NCI-H748 (cell line): ENCODE measurements around the gene VEGFC.

ENCODE experiments used
- DNase-seq: peaks from one replicate; lab custom pipeline; 2025; ENCODE audit not compliant: unreplicated experiment; lab: John Stamatoyannopoulos, UW

Gene VEGFC

DNA sequence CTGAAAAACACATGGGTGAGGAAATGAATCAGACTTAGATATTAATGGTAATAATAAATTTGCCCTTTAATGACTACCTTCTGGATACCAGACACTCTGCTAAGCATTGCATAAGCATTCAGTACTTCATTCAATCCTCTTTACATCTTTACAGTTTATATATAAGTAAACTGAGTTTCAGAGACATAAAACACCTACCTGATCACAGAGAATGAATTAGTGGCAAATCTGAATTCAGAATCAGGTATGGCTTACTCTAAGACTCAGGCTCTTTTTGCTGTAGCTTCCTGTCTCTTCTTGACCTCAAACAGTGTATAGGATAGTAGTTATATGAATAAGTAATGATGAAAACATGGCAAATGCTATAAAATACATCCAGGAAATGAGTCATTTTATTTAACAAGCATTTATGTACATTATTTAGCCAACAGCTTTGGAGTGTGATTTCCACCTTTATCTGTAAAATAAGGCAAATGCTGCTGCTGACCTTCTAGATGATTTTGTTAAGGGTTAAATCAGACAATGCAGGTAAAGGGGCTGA, 83.9 kb downstream of the VEGFC start:
- DNase-seq: no peak

DNA sequence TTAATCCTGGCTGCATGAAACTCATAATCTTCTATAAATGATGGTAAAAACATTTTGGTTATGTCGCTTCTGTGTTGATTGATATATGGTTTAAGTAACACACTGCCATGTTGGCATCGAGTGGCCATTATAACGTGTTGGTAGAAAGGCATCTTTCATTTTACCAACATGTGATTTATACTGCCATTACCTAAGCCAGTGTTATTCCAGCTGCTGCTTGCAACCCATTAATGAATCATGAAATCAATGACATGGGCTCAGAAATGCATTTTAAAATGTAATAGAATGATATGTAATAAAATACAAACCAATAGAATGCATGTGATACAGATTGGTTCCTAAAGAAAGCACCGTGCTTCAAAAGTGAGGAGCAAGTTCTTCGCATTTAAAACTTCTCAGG, 102.0 kb downstream of the VEGFC start:
- no peak for DNase-seq

GRCh38 chr4:176680668-176681180, 112.0 kb downstream of the VEGFC start:
- no peak for DNase-seq

GRCh38 chr4:176676901-176677300, 115.8 kb downstream of the VEGFC start:
- no peak for DNase-seq

- DNase-seq: no peak
Observed at GRCh38 chr4:176675810-176676209, 116.9 kb downstream of the VEGFC start.

- DNase-seq: no peak
Observed at GRCh38 chr4:176671532-176671931, 121.2 kb downstream of the VEGFC start.

- DNase-seq: no peak
Observed at GRCh38 chr4:176668324-176668723, 124.4 kb downstream of the VEGFC start.

GRCh38 chr4:176664964-176665363, 127.8 kb downstream of the VEGFC start:
- no peak for DNase-seq

GRCh38 chr4:176660561-176660960, 132.2 kb downstream of the VEGFC start:
- no peak for DNase-seq

GRCh38 chr4:176656108-176656507, 136.6 kb downstream of the VEGFC start:
- peak; percentile 11 for DNase-seq

DNA sequence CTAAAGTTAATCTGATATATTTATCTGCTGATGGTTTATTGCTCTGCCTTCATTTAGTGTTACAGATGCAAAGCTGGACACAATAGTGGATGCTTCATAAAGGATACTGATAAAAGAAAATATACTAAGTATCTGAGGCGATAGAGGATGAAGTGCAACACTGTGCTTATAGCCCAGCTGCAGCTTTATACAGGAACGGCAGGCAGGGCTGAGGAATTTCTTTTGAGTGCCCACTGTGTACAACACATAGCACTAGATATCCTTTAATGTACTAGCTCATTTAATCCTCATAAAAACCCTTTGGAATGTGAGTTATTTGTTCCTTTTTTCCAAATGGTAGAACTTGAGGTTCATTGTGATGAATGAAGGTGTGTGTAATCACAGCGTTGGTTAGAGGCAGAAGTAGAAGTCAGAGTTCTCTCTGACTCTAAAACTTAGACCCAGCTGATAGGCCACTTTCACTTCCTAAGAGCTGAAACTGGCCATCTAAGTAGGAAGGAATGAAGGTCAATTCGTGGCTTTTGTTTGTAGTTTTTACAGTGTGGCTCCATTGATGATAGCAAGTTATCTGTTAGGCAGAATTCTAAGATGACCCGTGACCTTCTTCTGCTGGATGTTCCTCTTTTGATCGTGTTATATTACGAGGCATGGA, 138.0 kb downstream of the VEGFC start:
- DNase-seq: no peak

- no peak for DNase-seq
Observed at GRCh38 chr4:176653401-176654220, 139.1 kb downstream of the VEGFC start.

DNA sequence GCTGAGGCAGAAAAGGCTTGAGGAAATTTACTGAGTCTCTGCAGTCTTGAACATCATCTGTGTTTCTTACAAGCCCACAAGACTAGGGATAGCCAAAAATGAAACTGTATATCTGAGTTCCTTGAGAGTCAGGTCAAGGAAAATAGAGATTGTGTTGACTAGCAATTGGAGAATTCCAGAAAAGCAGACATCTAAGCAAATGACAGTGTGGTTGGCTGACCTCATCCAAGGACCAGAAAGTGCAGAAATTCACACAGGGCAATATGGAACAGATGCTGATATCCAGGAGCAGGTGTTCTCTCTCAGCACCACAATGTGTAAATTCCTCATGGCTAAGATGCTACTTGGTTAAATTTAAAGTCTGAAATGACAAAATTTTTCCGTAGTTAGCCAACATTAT, 146.4 kb downstream of the VEGFC start:
- DNase-seq: no peak

GRCh38 chr4:176645246-176645960, 147.3 kb downstream of the VEGFC start:
- no peak for DNase-seq

DNA sequence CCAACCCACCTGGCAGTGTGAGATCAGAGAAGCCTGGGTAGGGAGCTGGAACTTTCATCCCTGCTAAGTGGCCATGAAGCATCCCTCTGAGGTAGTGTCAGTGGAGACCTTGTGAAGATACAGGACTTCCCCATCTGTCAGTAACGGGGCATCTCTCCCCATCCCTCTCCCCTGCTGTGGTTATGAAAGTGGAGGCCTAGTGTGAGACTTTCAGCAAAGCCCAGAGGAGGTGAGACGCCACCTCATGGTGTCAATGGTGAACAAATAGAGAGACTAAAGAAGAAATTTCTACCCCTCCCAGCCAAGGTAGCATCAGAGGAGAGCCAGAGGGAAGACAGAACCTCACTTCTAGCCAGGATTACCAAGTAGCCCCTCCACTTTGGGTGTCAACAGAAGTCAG, 150.2 kb downstream of the VEGFC start:
- DNase-seq: no peak

- no peak for DNase-seq
Observed at GRCh38 chr4:176641237-176641636, 151.5 kb downstream of the VEGFC start.

DNA sequence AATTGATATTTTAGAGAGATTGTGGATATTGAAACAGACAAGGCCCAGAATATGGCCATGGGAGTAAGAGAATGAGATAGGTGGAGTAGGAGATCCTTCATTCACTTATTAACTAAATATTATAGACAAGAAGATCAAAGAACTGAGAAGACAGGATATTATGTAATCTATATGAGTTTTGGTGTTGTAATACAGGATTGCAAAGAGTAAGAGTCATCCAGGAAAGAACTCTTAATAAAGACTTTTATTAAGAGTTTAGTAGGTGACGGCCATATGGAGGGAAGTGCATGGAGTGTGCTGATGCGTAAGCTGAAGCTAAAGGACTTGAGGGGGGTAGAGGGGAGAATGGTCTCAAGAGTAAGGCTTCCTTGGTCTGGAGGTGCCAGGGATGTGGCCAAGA, 153.7 kb downstream of the VEGFC start:
- DNase-seq: no peak

GRCh38 chr4:176636292-176636691, 156.4 kb downstream of the VEGFC start:
- DNase-seq: no peak

DNA sequence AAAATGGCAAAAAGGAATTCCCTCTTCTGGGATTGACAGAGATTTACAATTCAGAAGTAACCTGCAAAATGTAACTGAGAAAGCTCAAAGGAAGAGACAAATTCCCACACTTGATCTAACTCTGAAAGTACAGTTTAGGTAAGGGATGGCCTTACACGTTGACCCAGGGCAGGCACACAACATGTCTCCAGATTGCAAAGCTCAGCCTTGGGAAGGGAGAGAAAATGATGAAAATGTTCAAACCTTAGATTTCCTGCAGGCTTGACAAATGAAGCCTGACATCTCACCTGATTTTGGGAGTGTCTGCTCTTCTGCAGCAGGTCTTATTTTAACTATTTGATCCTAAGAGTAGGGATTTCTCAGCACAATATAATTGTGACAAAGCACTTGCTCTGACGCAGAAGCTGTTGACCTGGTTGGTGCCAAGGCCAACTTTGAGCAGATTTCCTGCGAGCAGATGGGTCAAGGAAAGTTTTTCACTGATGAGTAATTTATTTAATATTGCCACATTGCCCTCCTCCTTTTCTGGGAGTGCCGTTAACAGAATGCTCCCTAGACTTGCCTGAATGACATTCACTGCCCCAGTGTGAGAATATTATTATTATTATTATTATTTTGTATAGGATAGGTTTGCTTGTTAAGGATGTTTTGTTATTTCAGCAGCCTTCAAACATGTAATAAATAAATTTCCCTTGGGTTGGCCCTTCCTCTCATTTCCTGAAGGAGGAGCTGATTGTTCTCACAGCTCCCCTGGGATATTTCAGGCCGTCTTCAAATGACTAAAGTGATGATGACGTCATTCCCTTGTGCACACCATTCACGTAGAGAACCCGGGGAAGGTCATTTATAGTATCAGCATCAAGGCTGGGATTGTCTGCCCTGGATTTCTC, 157.1 kb downstream of the VEGFC start:
- no peak for DNase-seq
